ENCODE results near the gene ETHE1. TPM values are rescaled to one million over a fixed set of nuclear protein-coding genes. Genes with fewer than 3 reads are reported as not detected.
A peak's percentile ranks its signal among the peaks of the same experiment; 100 is the strongest.

ETHE1 gene
- total and polyA plus RNA-seq, 12 donors: 15.9 to 78.7 (median 33.2) TPM

DNA sequence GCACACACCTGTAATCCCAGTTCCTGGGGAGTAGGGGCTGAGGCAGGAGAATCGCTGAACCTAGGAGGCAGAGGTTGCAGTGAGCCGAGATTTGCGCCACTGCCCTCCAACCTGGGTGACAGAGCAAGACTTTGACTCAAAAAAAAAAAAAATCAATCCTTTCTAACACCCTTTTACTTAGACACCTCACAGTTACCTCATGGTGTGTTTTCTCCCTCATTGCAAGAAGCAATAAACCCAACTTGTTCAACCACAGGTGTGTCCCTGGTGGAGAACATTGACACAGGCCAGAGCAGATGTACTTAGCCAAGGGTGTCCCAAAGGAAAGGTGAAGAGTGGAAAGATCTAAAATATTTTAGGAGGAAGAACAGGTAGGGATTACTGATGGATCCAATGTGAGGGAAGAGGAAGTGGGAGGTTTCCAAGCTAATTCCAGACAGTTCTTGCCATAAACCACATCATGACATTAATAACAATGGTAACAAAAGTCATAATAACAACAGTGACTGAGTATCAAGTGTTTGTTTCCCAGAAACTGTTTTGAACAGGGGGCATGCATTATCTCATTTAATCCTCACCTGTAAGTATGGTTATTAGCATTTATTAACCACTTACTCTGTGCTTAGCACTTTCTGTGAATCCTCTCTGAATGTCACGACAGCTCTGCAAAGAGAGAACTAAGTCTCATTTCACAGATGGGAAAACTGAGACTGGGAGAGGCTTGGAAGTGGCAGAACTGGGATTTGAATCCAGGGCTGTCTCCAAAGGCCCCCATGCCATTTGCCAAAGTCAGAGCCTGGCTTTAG, 58.4 kb downstream of the ETHE1 start:
- H3K4me1 ChIP-seq (replicated peaks in 1 of 2): peaks cover 6% of the 10 kb centered on the region in 2 donors
- WGBS, 4 donors: 91 to 98% (median 95%) methylated on average over 4 of the region's 4 CpGs
- no peaks in the 10 kb centered on the region for H3K36me3 ChIP-seq (replicated peaks in 1 of 2)
- no peak for DNase-seq
- H3K27ac ChIP-seq: no peak overlapping the region
- H3K27me3 ChIP-seq: no peaks in the 10 kb centered on the region
- H3K9me3 ChIP-seq (replicated peaks in 1 of 3): no peaks in the 10 kb centered on the region
- TF ChIP-seq, protein P1, sequence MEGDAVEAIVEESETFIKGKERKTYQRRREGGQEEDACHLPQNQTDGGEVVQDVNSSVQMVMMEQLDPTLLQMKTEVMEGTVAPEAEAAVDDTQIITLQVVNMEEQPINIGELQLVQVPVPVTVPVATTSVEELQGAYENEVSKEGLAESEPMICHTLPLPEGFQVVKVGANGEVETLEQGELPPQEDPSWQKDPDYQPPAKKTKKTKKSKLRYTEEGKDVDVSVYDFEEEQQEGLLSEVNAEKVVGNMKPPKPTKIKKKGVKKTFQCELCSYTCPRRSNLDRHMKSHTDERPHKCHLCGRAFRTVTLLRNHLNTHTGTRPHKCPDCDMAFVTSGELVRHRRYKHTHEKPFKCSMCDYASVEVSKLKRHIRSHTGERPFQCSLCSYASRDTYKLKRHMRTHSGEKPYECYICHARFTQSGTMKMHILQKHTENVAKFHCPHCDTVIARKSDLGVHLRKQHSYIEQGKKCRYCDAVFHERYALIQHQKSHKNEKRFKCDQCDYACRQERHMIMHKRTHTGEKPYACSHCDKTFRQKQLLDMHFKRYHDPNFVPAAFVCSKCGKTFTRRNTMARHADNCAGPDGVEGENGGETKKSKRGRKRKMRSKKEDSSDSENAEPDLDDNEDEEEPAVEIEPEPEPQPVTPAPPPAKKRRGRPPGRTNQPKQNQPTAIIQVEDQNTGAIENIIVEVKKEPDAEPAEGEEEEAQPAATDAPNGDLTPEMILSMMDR (IDR thresholded peaks at IDR 0.05): no peak
- H3K4me3 ChIP-seq: no peak overlapping the region
- intact Hi-C loops (cut with DNase I): loop anchor here in 1 of 2 donors (5.0 kb wide), 1 partner anchor 34 kb away; the partner anchor contains the start of gene PHLDB3

DNA sequence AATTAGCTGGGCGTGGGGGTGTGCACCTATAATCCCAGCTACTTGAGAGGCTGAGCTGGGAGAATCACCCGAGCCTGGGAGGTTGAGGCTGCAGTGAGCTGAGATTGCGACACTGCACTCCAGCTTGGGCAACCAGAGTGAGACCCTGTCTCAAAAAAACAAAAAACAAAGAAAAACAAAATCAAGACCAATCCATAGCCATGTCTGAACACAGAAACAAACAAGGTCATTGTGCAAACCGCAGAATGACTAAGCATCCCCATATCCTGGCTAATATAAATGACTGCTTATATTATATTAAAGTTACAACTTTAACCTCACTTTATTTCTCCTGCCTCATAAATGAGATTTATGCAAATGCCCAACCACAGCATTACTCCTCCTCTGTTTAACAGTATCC, 59.3 kb downstream of the ETHE1 start:
- H3K9me3 ChIP-seq (replicated peaks in 1 of 3): no peaks in the 10 kb centered on the region
- intact Hi-C loops (cut with DNase I): loop anchor here in 1 of 2 donors (5.0 kb wide), 1 partner anchor 35 kb away; the partner anchor contains the start of gene PHLDB3
- no peaks in the 10 kb centered on the region for H3K27me3 ChIP-seq
- DNase-seq: peak in 1 of 7 donors; percentile 20
- peak overlapping the region in 1 of 5 donors; percentile 26 for H3K27ac ChIP-seq
- H3K36me3 ChIP-seq (replicated peaks in 1 of 2): no peaks in the 10 kb centered on the region
- H3K4me1 ChIP-seq (replicated peaks in 1 of 2): peaks cover 6 to 10% of the 10 kb centered on the region in 2 donors
- WGBS, 4 donors: 67 to 77% (median 71%) methylated on average over 4 of the region's 4 CpGs
- H3K4me3 ChIP-seq: no peak overlapping the region
- TF ChIP-seq, protein P1 (IDR thresholded peaks at IDR 0.05): no peak

DNA sequence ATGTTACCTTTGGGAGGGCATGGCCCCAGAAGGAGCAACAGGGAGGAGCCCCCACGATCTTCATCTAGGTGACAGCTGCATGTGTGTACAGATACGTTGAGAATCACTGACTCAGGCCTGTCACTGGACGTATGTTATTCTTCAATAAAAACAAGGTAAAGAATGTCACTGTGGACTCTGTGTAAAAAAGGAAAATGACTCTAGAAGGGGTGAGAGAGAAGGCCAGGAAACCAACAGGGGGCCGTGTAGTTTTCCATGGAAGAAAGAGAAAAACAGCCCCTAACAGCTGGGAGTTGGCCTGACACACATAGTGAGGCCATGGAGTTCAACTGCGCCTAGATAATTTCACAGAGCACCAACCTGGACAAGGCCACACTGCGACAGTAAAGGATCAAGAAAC, 59.7 kb downstream of the ETHE1 start:
- Histone ChIP-seq H3K9me3 (replicated peaks in 1 of 3) (no peaks in the 10 kb centered on the region), H3K36me3 (replicated peaks in 1 of 2) (no peaks in the 10 kb centered on the region), H3K27ac (peak overlapping the region in 1 of 5 donors; percentile 26), H3K4me1 (replicated peaks in 1 of 2) (peaks cover 6 to 11% of the 10 kb centered on the region in 2 donors), H3K4me3 (no peak overlapping the region), H3K27me3 (no peaks in the 10 kb centered on the region)
- intact Hi-C loops (cut with DNase I): loop anchor here in 1 of 2 donors (5.0 kb wide), 1 partner anchor 35 kb away; the partner anchor contains the start of gene PHLDB3
- TF ChIP-seq POLR2A (IDR thresholded peaks at IDR 0.05): no peak
- TF ChIP-seq, protein P1 (IDR thresholded peaks at IDR 0.05): no peak
- no peak for DNase-seq
- WGBS, 4 donors: 75 to 86% (median 83%) methylated on average over 6 of the region's 6 CpGs

DNA sequence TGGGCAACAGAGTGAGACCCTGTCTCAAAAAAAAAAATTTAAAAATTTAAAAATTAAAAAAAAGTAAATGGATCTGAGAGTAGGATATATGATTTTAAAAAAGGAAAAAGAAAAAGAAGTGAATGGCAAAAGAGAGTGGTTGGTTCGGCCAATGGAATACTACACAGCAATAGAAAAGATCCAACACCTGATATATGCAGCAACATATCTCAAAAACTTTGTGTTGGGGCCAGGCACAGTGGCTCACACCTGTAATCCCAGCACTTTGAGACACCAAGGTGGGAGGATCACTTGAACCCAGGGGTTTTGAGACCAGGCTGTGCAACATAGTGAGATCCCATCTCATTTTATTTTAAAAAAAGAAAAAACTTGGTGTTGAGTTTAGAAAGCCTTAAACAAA, 60.2 kb downstream of the ETHE1 start:
- 89 to 100% (median 97%) methylated on average over 1 of the region's 1 CpG for WGBS, 4 donors
- TF ChIP-seq, protein P1 (IDR thresholded peaks at IDR 0.05): no peak
- no peak for TF ChIP-seq POLR2A (IDR thresholded peaks at IDR 0.05)

More for the DNA sequence above, 60.2 kb downstream of the ETHE1 start:
- Histone ChIP-seq H3K4me3 (no peak overlapping the region), H3K4me1 (replicated peaks in 1 of 2) (peaks cover 6 to 11% of the 10 kb centered on the region in 2 donors), H3K9me3 (replicated peaks in 1 of 3) (no peaks in the 10 kb centered on the region), H3K27ac (no peak overlapping the region), H3K27me3 (no peaks in the 10 kb centered on the region), H3K36me3 (replicated peaks in 1 of 2) (no peaks in the 10 kb centered on the region)
- intact Hi-C loops (cut with DNase I): loop anchor here in 1 of 2 donors (5.0 kb wide), 1 partner anchor 36 kb away; the partner anchor contains the start of gene PHLDB3
- no peak for DNase-seq
